Glutamatergic neuron (in vitro differentiated cells): Measurements from ENCODE around the gene NMB. TPM values are rescaled to one million over a fixed set of nuclear protein-coding genes. Genes with fewer than 3 reads are reported as not detected.
A peak's percentile ranks its signal among the peaks of the same experiment; 100 is the strongest.

ENCODE experiments used
- DNase-seq: peaks from one replicate; pipeline ENCODE4 v3.0.0; 2022
- H3K27ac Mint-ChIP-seq: one replicate; pipeline ENCODE4 v1.8.0; 2020; ENCODE audit warnings: mild to moderate bottlenecking, mixed read lengths, inconsistent platforms; ENCODE audit not compliant: unreplicated experiment
- H3K27me3 Mint-ChIP-seq: one replicate; pipeline ENCODE4 v1.8.0; 2020; ENCODE audit warnings: mild to moderate bottlenecking, moderate library complexity, mixed read lengths, inconsistent platforms; ENCODE audit not compliant: unreplicated experiment
- H3K36me3 Mint-ChIP-seq: one replicate; pipeline ENCODE4 v1.8.0; 2020; ENCODE audit warnings: mild to moderate bottlenecking, mixed read lengths, inconsistent platforms; ENCODE audit not compliant: unreplicated experiment
- H3K4me1 Mint-ChIP-seq: one replicate; pipeline ENCODE4 v1.8.0; 2020; ENCODE audit warnings: mild to moderate bottlenecking, low read depth, mixed read lengths, inconsistent platforms; ENCODE audit not compliant: unreplicated experiment
- H3K4me3 Mint-ChIP-seq: one replicate; pipeline ENCODE4 v1.8.0; 2020; ENCODE audit warnings: mild to moderate bottlenecking, mixed read lengths, inconsistent platforms; ENCODE audit not compliant: unreplicated experiment
- H3K9me3 Mint-ChIP-seq: one replicate; pipeline ENCODE4 v1.8.0; 2020; ENCODE audit warnings: mild to moderate bottlenecking, moderate library complexity, mixed read lengths, inconsistent platforms; ENCODE audit not compliant: unreplicated experiment
- total RNA-seq: library from RNA; stranded (reverse); fragmentation: NEBNext Ultra II Directional; extraction: Animal tissue kit (Norgen Biotek cat#: 25700); gene quantifications from one replicate; pipeline ENCODE4 v1.2.1, GENCODE V29; 2021; ENCODE audit not compliant: unreplicated experiment
- TF ChIP-seq, protein P1 (sequence below): fragments of 200-600 bp; sonication (generic); IDR thresholded peaks from one replicate; pipeline ENCODE4 v1.5.0; 2021; ENCODE audit not compliant: partially characterized antibody, unreplicated experiment

NMB gene
- total RNA-seq, 1 donor from 2014 or later, result 6.9 TPM

DNA sequence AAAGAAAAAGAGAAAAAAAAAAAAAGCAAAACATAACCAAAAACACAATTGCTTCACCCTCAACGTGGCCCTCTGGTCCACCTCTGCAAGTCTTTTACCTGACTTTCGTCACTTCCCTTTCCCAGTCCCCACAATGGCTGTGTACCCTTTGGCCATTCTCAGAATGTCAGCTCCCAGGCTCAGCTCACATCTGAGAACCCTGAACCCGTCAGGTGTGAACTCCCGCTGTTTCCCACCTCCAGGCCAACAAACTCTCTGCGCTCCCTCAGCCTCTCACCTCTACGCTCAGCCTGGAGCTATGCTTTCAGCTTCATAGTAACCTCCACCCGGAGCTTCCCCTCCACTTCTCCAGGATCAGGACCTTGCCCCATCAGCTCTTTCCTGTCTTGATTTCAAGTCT is 33.6 kb downstream of the NMB start:
- TF ChIP-seq, protein P1, sequence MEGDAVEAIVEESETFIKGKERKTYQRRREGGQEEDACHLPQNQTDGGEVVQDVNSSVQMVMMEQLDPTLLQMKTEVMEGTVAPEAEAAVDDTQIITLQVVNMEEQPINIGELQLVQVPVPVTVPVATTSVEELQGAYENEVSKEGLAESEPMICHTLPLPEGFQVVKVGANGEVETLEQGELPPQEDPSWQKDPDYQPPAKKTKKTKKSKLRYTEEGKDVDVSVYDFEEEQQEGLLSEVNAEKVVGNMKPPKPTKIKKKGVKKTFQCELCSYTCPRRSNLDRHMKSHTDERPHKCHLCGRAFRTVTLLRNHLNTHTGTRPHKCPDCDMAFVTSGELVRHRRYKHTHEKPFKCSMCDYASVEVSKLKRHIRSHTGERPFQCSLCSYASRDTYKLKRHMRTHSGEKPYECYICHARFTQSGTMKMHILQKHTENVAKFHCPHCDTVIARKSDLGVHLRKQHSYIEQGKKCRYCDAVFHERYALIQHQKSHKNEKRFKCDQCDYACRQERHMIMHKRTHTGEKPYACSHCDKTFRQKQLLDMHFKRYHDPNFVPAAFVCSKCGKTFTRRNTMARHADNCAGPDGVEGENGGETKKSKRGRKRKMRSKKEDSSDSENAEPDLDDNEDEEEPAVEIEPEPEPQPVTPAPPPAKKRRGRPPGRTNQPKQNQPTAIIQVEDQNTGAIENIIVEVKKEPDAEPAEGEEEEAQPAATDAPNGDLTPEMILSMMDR, result no peak
- Mint-ChIP-seq H3K27me3 (peaks cover 17% of the 10 kb centered on the region), H3K36me3 (peaks cover 44% of the 10 kb centered on the region), H3K9me3 (peaks cover 32% of the 10 kb centered on the region), H3K4me1 (no peaks in the 10 kb centered on the region), H3K27ac (peak overlapping the region; percentile 43), H3K4me3 (no peak overlapping the region)
- DNase-seq, result no peak

DNA sequence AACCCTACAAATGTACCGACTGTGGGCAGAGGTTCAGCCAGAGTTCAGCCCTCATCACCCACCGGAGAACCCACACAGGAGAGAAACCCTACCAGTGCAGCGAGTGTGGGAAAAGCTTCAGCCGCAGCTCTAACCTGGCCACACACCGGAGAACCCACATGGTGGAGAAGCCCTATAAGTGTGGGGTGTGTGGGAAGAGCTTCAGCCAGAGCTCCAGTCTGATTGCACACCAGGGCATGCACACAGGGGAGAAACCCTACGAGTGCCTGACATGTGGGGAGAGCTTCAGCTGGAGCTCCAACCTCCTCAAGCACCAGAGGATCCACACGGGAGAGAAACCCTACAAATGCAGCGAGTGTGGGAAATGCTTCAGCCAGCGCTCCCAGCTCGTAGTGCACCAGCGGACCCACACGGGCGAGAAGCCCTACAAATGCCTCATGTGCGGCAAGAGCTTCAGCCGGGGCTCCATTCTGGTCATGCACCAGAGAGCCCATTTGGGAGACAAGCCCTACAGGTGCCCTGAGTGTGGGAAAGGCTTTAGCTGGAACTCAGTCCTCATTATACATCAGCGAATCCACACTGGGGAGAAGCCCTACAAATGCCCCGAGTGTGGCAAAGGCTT is 36.5 kb downstream of the NMB start:
- Mint-ChIP-seq H3K27me3 (peaks cover 14% of the 10 kb centered on the region), H3K36me3 (peaks cover 44% of the 10 kb centered on the region), H3K9me3 (peaks cover 31% of the 10 kb centered on the region), H3K27ac (no peak overlapping the region), H3K4me3 (no peak overlapping the region), H3K4me1 (no peaks in the 10 kb centered on the region)
- DNase-seq, result no peak
- TF ChIP-seq, protein P1, result no peak

DNA sequence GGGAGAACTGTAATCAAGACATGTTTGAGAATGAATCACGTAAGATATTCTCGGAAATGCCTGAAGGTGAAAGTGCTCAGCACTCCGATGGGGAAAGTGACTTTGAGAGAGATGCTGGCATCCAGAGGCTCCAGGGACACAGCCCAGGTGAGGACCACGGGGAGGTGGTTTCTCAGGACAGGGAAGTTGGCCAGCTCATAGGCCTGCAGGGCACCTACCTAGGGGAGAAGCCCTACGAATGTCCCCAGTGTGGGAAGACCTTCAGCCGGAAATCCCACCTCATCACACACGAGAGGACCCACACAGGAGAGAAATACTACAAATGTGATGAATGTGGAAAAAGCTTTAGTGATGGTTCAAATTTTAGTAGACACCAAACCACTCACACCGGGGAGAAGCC is 37.4 kb downstream of the NMB start:
- Mint-ChIP-seq H3K36me3 (peaks cover 44% of the 10 kb centered on the region), H3K27me3 (peaks cover 13% of the 10 kb centered on the region), H3K27ac (no peak overlapping the region), H3K9me3 (peaks cover 30% of the 10 kb centered on the region), H3K4me3 (no peak overlapping the region), H3K4me1 (no peaks in the 10 kb centered on the region)
- TF ChIP-seq, protein P1, result no peak
- DNase-seq, result no peak

DNA sequence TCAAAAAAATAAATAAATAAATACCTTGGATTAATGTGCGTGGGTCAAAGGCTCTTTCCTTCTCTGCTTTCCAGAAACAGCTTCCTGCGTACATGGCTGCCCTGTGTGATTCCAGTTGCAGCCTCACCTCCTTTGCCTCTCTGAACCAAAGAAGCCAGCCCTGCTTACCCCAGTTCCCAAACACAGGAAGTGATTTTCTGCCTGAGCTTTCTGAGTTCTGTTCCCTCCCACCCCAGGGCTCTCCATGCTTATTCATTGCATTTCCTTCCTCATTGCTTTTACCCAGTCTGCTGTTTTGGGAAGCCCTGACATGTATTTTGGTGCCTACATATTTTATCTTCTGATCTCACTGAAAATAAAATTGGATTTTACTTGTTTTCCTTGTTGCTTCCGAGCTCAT is 41.8 kb downstream of the NMB start:
- DNase-seq, result no peak
- Mint-ChIP-seq H3K9me3 (peaks cover 12% of the 10 kb centered on the region), H3K4me1 (no peaks in the 10 kb centered on the region), H3K27me3 (peaks cover 2% of the 10 kb centered on the region), H3K4me3 (no peak overlapping the region), H3K36me3 (peaks cover 13% of the 10 kb centered on the region), H3K27ac (peak overlapping the region; percentile 34)
- TF ChIP-seq, protein P1, result no peak

DNA sequence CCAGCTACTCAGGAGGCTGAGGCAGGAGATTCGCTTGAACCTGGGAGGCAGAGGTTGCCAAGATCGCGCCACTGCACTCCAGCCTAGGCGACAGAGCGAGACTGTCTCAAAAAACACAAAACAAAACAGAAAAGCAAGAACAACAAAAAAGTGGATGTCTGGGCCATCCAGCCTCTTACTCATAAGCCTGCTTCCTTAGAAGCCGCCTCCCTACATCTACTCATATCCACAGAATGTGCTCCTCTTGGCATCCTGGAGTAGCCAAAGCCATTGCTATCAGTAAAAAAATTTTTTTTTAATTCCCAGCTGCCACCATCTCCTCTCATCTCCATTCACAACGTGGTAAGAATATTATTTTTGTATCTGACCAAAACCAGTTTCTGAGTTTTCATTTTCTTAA is 46.4 kb downstream of the NMB start:
- H3K27me3 Mint-ChIP-seq, result peaks cover 4% of the 10 kb centered on the region
- no peak overlapping the region for H3K27ac Mint-ChIP-seq
- peaks cover 2% of the 10 kb centered on the region for H3K4me1 Mint-ChIP-seq
- no peaks in the 10 kb centered on the region for H3K9me3 Mint-ChIP-seq
- TF ChIP-seq, protein P1, result no peak
- H3K36me3 Mint-ChIP-seq, result peaks cover 8% of the 10 kb centered on the region
- DNase-seq, result no peak
- no peak overlapping the region for H3K4me3 Mint-ChIP-seq
